Neutrophil (primary cell): ENCODE data around the gene PPP1R27.

ENCODE experiments used
- H3K27ac ChIP-seq: fragments of 200-600 bp; sonication (generic); 2 replicates; pipeline ENCODE4 v1.5.1; 2016; ENCODE audit warnings: mild to moderate bottlenecking, moderate library complexity
- H3K27me3 ChIP-seq: fragments of 200-600 bp; sonication (generic); 2 replicates; pipeline ENCODE4 v1.6.0; 2016; ENCODE audit warnings: mild to moderate bottlenecking
- H3K36me3 ChIP-seq: fragments of 200-600 bp; sonication (generic); 2 replicates; pipeline ENCODE4 v1.5.1; 2017
- H3K4me1 ChIP-seq, 2 experiments: fragments of 200-600 bp in 1 of 2; sonication (generic) in 1 of 2; 1 replicate in 1 of 2; 2 replicates in 1 of 2; pipeline versions ENCODE4 v1.5.1 to v1.6.1; 2013 to 2016; ENCODE audit warnings: low read depth in 1 of 2, low read length in 1 of 2, mild to moderate bottlenecking in 1 of 2, moderate library complexity in 1 of 2; ENCODE audit not compliant: control insufficient read depth in 1 of 2, insufficient read depth in 1 of 2
- H3K4me3 ChIP-seq, 2 experiments: fragments of 200-600 bp in 1 of 2; sonication (generic) in 1 of 2; 1 replicate in 1 of 2; 2 replicates in 1 of 2; pipeline ENCODE4 v1.5.1; 2013 to 2016; ENCODE audit warnings: low read depth in 1 of 2, low read length in 1 of 2, mild to moderate bottlenecking in 1 of 2, moderate library complexity in 1 of 2
- H3K9me3 ChIP-seq: fragments of 200-600 bp; sonication (generic); 2 replicates; pipeline ENCODE4 v1.5.1; 2016
- CTCF ChIP-seq: fragments of 200-600 bp; sonication (generic); IDR thresholded peaks from 2 replicates; pipeline ENCODE4 v1.5.1; 2016; ENCODE audit warnings: antibody characterized with exemption

PPP1R27 gene

GRCh38 chr17:81871387-81872230 lies 36.8 kb upstream of the PPP1R27 start:
- peaks cover 34% of the 10 kb centered on the region for H3K36me3 ChIP-seq
- no peaks in the 10 kb centered on the region for H3K27me3 ChIP-seq
- H3K27ac ChIP-seq = peak overlapping the region; percentile 96
- H3K9me3 ChIP-seq = no peaks in the 10 kb centered on the region
- peak; percentile 53 for TF ChIP-seq CTCF
- H3K4me3 ChIP-seq = peak overlapping the region; percentile 91 to 96
- peaks cover 31 to 41% of the 10 kb centered on the region in 2 experiments for H3K4me1 ChIP-seq

GRCh38 chr17:81870981-81871386 lies 36.1 kb upstream of the PPP1R27 start, which contains the start of gene ARHGDIA:
TSS of gene ARHGDIA (minus strand) at chr17:81871337. CDS start at chr17:81869930, 1,407 bp downstream.
- Histone ChIP-seq H3K36me3 (peaks cover 34% of the 10 kb centered on the region), H3K27me3 (no peaks in the 10 kb centered on the region), H3K9me3 (no peaks in the 10 kb centered on the region)

GRCh38 chr17:81870131-81870980 lies 35.5 kb upstream of the PPP1R27 start:
- no peaks in the 10 kb centered on the region for H3K9me3 ChIP-seq
- peak overlapping the region; percentile 81 to 91 for H3K4me3 ChIP-seq
- peak overlapping the region; percentile 96 for H3K27ac ChIP-seq
- H3K36me3 ChIP-seq = peaks cover 34% of the 10 kb centered on the region
- H3K4me1 ChIP-seq = peaks cover 34 to 51% of the 10 kb centered on the region in 2 experiments
- TF ChIP-seq CTCF = peak; percentile 13
- no peaks in the 10 kb centered on the region for H3K27me3 ChIP-seq

More at GRCh38 chr17:81870981-81871386, 36.1 kb upstream of the PPP1R27 start, which contains the start of gene ARHGDIA:
- no peak for TF ChIP-seq CTCF
- peak within 1 kb of the TSS; percentile 91 to 96 for H3K4me3 ChIP-seq
- peaks cover 34 to 46% of the 10 kb centered on the region in 2 experiments for H3K4me1 ChIP-seq
- peak within 1 kb of the TSS; percentile 96 for H3K27ac ChIP-seq

- peak; percentile 64 for TF ChIP-seq CTCF
- Histone ChIP-seq H3K4me3 (peak overlapping the region; percentile 81 to 91), H3K9me3 (no peaks in the 10 kb centered on the region), H3K27me3 (no peaks in the 10 kb centered on the region), H3K36me3 (peaks cover 34% of the 10 kb centered on the region), H3K27ac (peak overlapping the region; percentile 96), H3K4me1 (peaks cover 34 to 56% of the 10 kb centered on the region in 2 experiments)
Observed at GRCh38 chr17:81869221-81870130, 34.6 kb upstream of the PPP1R27 start.
